ENCODE data around the gene METRN.

Gene METRN

GRCh38 chr16:721765-722540 lies 7.0 kb downstream of the METRN start:
- peak overlapping the region; percentile 61 for H3K4me2 ChIP-seq (ENCODE audit: low read depth, low read length)
- H3K36me3 ChIP-seq (replicated peaks; ENCODE audit: insufficient read depth, low read length), result no peaks in the 10 kb centered on the region
- TF ChIP-seq CTCF (IDR thresholded peaks at IDR 0.05; ENCODE audit: low read length), result no peak
- no peak for TF ChIP-seq EZH2phosphoT487 (IDR thresholded peaks at IDR 0.05; ENCODE audit: low read length)
- no peak for TF ChIP-seq EZH2 (optimal IDR thresholded peaks at IDR 0.05; ENCODE audit: low read depth, low read length)
- peaks cover 17% of the 10 kb centered on the region for H3K27me3 ChIP-seq (replicated peaks; ENCODE audit: insufficient read depth, low read length)
- DNase-seq, result no peak
- no peaks in the 10 kb centered on the region for H3K9me3 ChIP-seq (replicated peaks; ENCODE audit: insufficient read depth, low read length)
- no peak overlapping the region for H2AFZ ChIP-seq (ENCODE audit: low read length)
- H3K9me2 ChIP-seq (replicated peaks; ENCODE audit: insufficient read depth, low read length), result no peaks in the 10 kb centered on the region
- peak overlapping the region; percentile 42 for H3K4me3 ChIP-seq (ENCODE audit: low read length)
- no peak overlapping the region; the same call in 1 of the 2 replicates for H3K27ac ChIP-seq (ENCODE audit: low read length)
- H3F3A ChIP-seq (ENCODE audit: insufficient read depth, low read length), result peaks cover 17% of the 10 kb centered on the region; the same call in 1 of the 2 replicates
- H4K20me1 ChIP-seq (ENCODE audit: insufficient read depth, low read length), result no peaks in the 10 kb centered on the region
- H3K79me2 ChIP-seq (ENCODE audit: low read length), result peaks cover 9% of the 10 kb centered on the region; the same call in 1 of the 2 replicates
- peaks cover 9% of the 10 kb centered on the region for H3K4me1 ChIP-seq (ENCODE audit: low read length)
- H3K9ac ChIP-seq (ENCODE audit: low read length), result no peak overlapping the region

- no peak overlapping the region for H3K27ac ChIP-seq (ENCODE audit: low read length)
- H4K20me1 ChIP-seq (ENCODE audit: insufficient read depth, low read length), result no peaks in the 10 kb centered on the region
These were observed 8.1 kb downstream of the METRN start for GRCh38 chr16:722835-723633.

GRCh38 chr16:723695-724094 lies 8.8 kb downstream of the METRN start:
- Histone ChIP-seq H3K36me3 (replicated peaks; ENCODE audit: insufficient read depth, low read length) (no peaks in the 10 kb centered on the region), H3K4me3 (ENCODE audit: low read length) (no peak overlapping the region), H3K27ac (ENCODE audit: low read length) (no peak overlapping the region), H3K9me3 (replicated peaks; ENCODE audit: insufficient read depth, low read length) (no peaks in the 10 kb centered on the region), H3K9ac (ENCODE audit: low read length) (no peak overlapping the region), H3K79me2 (ENCODE audit: low read length) (peaks cover 9% of the 10 kb centered on the region; the same call in 1 of the 2 replicates), H2AFZ (ENCODE audit: low read length) (no peak overlapping the region), H3K4me1 (ENCODE audit: low read length) (peaks cover 9% of the 10 kb centered on the region), H3K4me2 (ENCODE audit: low read depth, low read length) (no peak overlapping the region), H3K9me2 (replicated peaks; ENCODE audit: insufficient read depth, low read length) (no peaks in the 10 kb centered on the region), H4K20me1 (ENCODE audit: insufficient read depth, low read length) (no peaks in the 10 kb centered on the region), H3K27me3 (replicated peaks; ENCODE audit: insufficient read depth, low read length) (no peaks in the 10 kb centered on the region), H3F3A (ENCODE audit: insufficient read depth, low read length) (peaks cover 23% of the 10 kb centered on the region; the same call in 1 of the 2 replicates)
- DNase-seq, result no peak
- TF ChIP-seq EZH2 (optimal IDR thresholded peaks at IDR 0.05; ENCODE audit: low read depth, low read length) (no peak), EZH2phosphoT487 (IDR thresholded peaks at IDR 0.05; ENCODE audit: low read length) (no peak), CTCF (IDR thresholded peaks at IDR 0.05; ENCODE audit: low read length) (no peak)

More at GRCh38 chr16:722835-723633, 8.1 kb downstream of the METRN start:
- no peak overlapping the region for H3K9ac ChIP-seq (ENCODE audit: low read length)
- no peak for DNase-seq
- no peak for TF ChIP-seq EZH2 (optimal IDR thresholded peaks at IDR 0.05; ENCODE audit: low read depth, low read length)
- no peak for TF ChIP-seq EZH2phosphoT487 (IDR thresholded peaks at IDR 0.05; ENCODE audit: low read length)
- no peak for TF ChIP-seq CTCF (IDR thresholded peaks at IDR 0.05; ENCODE audit: low read length)
- peaks cover 9% of the 10 kb centered on the region; the same call in 1 of the 2 replicates for H3K79me2 ChIP-seq (ENCODE audit: low read length)
- H3K4me1 ChIP-seq (ENCODE audit: low read length), result peaks cover 9% of the 10 kb centered on the region
- no peaks in the 10 kb centered on the region for H3K9me2 ChIP-seq (replicated peaks; ENCODE audit: insufficient read depth, low read length)
- no peak overlapping the region for H3K4me2 ChIP-seq (ENCODE audit: low read depth, low read length)
- no peaks in the 10 kb centered on the region for H3K9me3 ChIP-seq (replicated peaks; ENCODE audit: insufficient read depth, low read length)
- H3F3A ChIP-seq (ENCODE audit: insufficient read depth, low read length), result peaks cover 23% of the 10 kb centered on the region; the same call in 1 of the 2 replicates
- no peak overlapping the region for H2AFZ ChIP-seq (ENCODE audit: low read length)
- H3K36me3 ChIP-seq (replicated peaks; ENCODE audit: insufficient read depth, low read length), result no peaks in the 10 kb centered on the region
- no peak overlapping the region for H3K4me3 ChIP-seq (ENCODE audit: low read length)
- peaks cover 6% of the 10 kb centered on the region; the same call in 1 of the 2 replicates for H3K27me3 ChIP-seq (replicated peaks; ENCODE audit: insufficient read depth, low read length)

Data from MM.1S (cell line).